H1 (cell line): Measurements from ENCODE around the gene PTMA. TPM values are rescaled to one million over a fixed set of nuclear protein-coding genes. Genes with fewer than 3 reads are reported as not detected.

ENCODE experiments used
- BACH1 ChIP-seq: IDR thresholded peaks from 2 replicates; pipeline ENCODE4 v1.6.1; 2012; ENCODE audit warnings: low read length, improper control_type of control experiment
- BRCA1 ChIP-seq: IDR thresholded peaks from 2 replicates; pipeline ENCODE4 v1.6.1; 2012; ENCODE audit warnings: low read depth, low read length, improper control_type of control experiment
- E2F6 ChIP-seq: IDR thresholded peaks from 2 replicates; pipeline ENCODE4 v1.6.1; 2012; ENCODE audit warnings: inconsistent platforms
- EZH2 ChIP-seq: fragments of 200-600 bp; sonication (generic); IDR thresholded peaks from 2 replicates; pipeline ENCODE4 v1.7.1; 2012; ENCODE audit warnings: low read depth, mild to moderate bottlenecking, moderate library complexity, low read length, inconsistent platforms; ENCODE audit not compliant: severe bottlenecking
- HDAC2 ChIP-seq, 2 experiments: fragments of 300-600 bp in 1 of 2; sonication (generic) in 1 of 2; IDR thresholded peaks; 2 replicates each; pipeline ENCODE4 v1.6.1; 2011 to 2012; ENCODE audit warnings: low read depth in 2 of 2, low read length in 2 of 2, mild to moderate bottlenecking in 2 of 2, moderate library complexity in 2 of 2, borderline replicate concordance in 1 of 2, inconsistent platforms in 1 of 2
- HDAC6 ChIP-seq: IDR thresholded peaks from one replicate; pipeline ENCODE4 v1.7.1; 2012; ENCODE audit warnings: low read depth, mild to moderate bottlenecking, inconsistent platforms, low read length, moderate library complexity
- KDM1A ChIP-seq: fragments of 200-600, 300-600 bp; sonication (generic); IDR thresholded peaks from 2 replicates; pipeline ENCODE4 v1.7.1; 2016; ENCODE audit warnings: mild to moderate bottlenecking, low read length, borderline replicate concordance
- KDM4A ChIP-seq: IDR thresholded peaks from one replicate; pipeline ENCODE4 v1.7.1; 2012; ENCODE audit warnings: low read depth, mild to moderate bottlenecking, moderate library complexity, low read length, inconsistent platforms; ENCODE audit not compliant: severe bottlenecking
- MAX ChIP-seq: IDR thresholded peaks from 2 replicates; pipeline ENCODE4 v1.6.1; 2012; ENCODE audit warnings: inconsistent platforms
- PHF8 ChIP-seq: fragments of 200-600 bp; sonication (generic); conservative IDR thresholded peaks from 2 replicates; pipeline ENCODE4 v1.7.1; 2012; ENCODE audit warnings: low read depth, mild to moderate bottlenecking, inconsistent platforms, low read length, moderate library complexity
- POLR2A ChIP-seq, 2 experiments: IDR thresholded peaks; 1 replicate in 1 of 2; 2 replicates in 1 of 2; pipeline ENCODE4 v1.6.1; 2011; ENCODE audit warnings: low read depth in 2 of 2, low read length in 2 of 2, mild to moderate bottlenecking in 2 of 2; ENCODE audit errors: control extremely low read depth in 1 of 2
- POLR2AphosphoS5 ChIP-seq: IDR thresholded peaks from 2 replicates; pipeline ENCODE4 v1.6.1; 2011; ENCODE audit warnings: low read depth, low read length
- RFX5 ChIP-seq: IDR thresholded peaks from 2 replicates; pipeline ENCODE4 v1.6.1; 2011; ENCODE audit warnings: low read depth, low read length, improper control_type of control experiment, borderline replicate concordance
- RNF2 ChIP-seq: fragments of 200-900, 300-1000 bp; sonication (generic); IDR thresholded peaks from 2 replicates; pipeline ENCODE4 v1.7.1; 2016; ENCODE audit warnings: borderline replicate concordance, low read depth, mild to moderate bottlenecking, antibody characterized with exemption, low read length; ENCODE audit not compliant: poor library complexity, severe bottlenecking; ENCODE audit errors: missing control alignments
- RXRA ChIP-seq: IDR thresholded peaks from 2 replicates; pipeline ENCODE4 v1.6.1; 2011; ENCODE audit warnings: low read depth, mild to moderate bottlenecking, low read length, moderate library complexity; ENCODE audit not compliant: insufficient read depth
- SAP30 ChIP-seq: fragments of 300-600 bp; sonication (generic); IDR thresholded peaks from 2 replicates; pipeline ENCODE4 v1.7.1; 2012; ENCODE audit warnings: low read length, moderate library complexity, mild to moderate bottlenecking, inconsistent platforms; ENCODE audit not compliant: insufficient read depth, insufficient replicate concordance
- SP1 ChIP-seq: IDR thresholded peaks from 2 replicates; pipeline ENCODE4 v1.6.1; 2011; ENCODE audit warnings: low read depth, low read length
- TAF7 ChIP-seq: optimal IDR thresholded peaks from 2 replicates; pipeline ENCODE3; 2011; ENCODE audit warnings: low read depth, mild to moderate bottlenecking, inconsistent platforms, low read length, moderate library complexity, borderline replicate concordance
- TCF12 ChIP-seq: IDR thresholded peaks from 2 replicates; pipeline ENCODE4 v1.6.1; 2011; ENCODE audit warnings: low read depth, mild to moderate bottlenecking, low read length
- ZNF274 ChIP-seq: IDR thresholded peaks from 2 replicates; pipeline ENCODE4 v1.7.0; 2012; ENCODE audit warnings: low read length, borderline replicate concordance; ENCODE audit errors: extremely low read depth
- polyA plus RNA-seq, 7 experiments: library from polyadenylated mRNA; depleted of rRNA in 3 of 7; stranded (reverse) in 5 of 7; unstranded in 2 of 7; fragments of >200 nt in 5 of 7; fragments of 200-250 nt in 2 of 7; gene quantifications; 1 replicate in 5 of 7; 2 replicates in 1 of 7; 4 replicates in 1 of 7; pipeline versions ENCODE4 v1.2.1 to v1.2.3, GENCODE V29; 2011 to 2013; ENCODE audit warnings: missing spikeins in 2 of 7, mixed read lengths in 2 of 7
- total RNA-seq: library from RNA; stranded (reverse); fragmentation: NEBNext Ultra II Directional; extraction: Animal tissue kit (Norgen Biotek cat#: 25700); gene quantifications from 2 replicates; pipeline ENCODE4 v1.2.1, GENCODE V29; 2021
- TF ChIP-seq, protein P1 (sequence below): IDR thresholded peaks from 2 replicates; pipeline ENCODE4 v1.6.1; 2011; ENCODE audit warnings: low read depth, mild to moderate bottlenecking, low read length; ENCODE audit not compliant: insufficient read depth

Gene PTMA
- total and polyA plus RNA-seq, 2 of the 8 experiments (the other 6 are each of a cell fraction or from before 2014, with no cell fraction given), result 683 to 2,680 TPM

GRCh38 chr2:231662028-231662810 is 46.1 kb upstream of the PTMA start (continued):
- TF ChIP-seq BACH1 (peak; percentile 63; the same call in 1 of the 2 replicates), SAP30 (no peak), POLR2AphosphoS5 (peak; percentile 84), RFX5 (peak; percentile 44; the same call in 1 of the 2 replicates), HDAC6 (no peak), TCF12 (0 out of 2 replicates have a peak, but pooled peaks have one; percentile 52), HDAC2 (IDR thresholded peaks at IDR 0.05; ENCODE audit: borderline replicate concordance in 1 of 2, low read depth in 2 of 2, low read length in 2 of 2) (no peak), MAX (peak; percentile 99), E2F6 (peak; percentile 99), ZNF274 (no peak), KDM4A (peak; percentile 73), SP1 (peak; percentile 98), PHF8 (peak; percentile 78), KDM1A (no peak; the same call in 1 of the 2 replicates), BRCA1 (no peak), RNF2 (no peak), TAF7 (peak; percentile 74), EZH2 (no peak), RXRA (no peak), POLR2A (IDR thresholded peaks at IDR 0.05; ENCODE audit: control extremely low read depth in 1 of 2, low read depth in 2 of 2, low read length in 2 of 2) (peak in 1 of 2 experiments; percentile 79; a peak in 2 of 3 replicates)
- TF ChIP-seq, protein P1, sequence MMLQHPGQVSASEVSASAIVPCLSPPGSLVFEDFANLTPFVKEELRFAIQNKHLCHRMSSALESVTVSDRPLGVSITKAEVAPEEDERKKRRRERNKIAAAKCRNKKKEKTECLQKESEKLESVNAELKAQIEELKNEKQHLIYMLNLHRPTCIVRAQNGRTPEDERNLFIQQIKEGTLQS, result no peak
